ENCODE results near the gene SMC4. TPM values are rescaled to one million over a fixed set of nuclear protein-coding genes. Genes with fewer than 3 reads are reported as not detected.
A peak's percentile ranks its signal among the peaks of the same experiment; 100 is the strongest.

The SMC4 gene
- total and polyA plus RNA-seq, 10 of the 15 experiments (the other 5 are each of a cell fraction or from before 2014, with no cell fraction given), result 75.6 to 288 (median 136) TPM

DNA sequence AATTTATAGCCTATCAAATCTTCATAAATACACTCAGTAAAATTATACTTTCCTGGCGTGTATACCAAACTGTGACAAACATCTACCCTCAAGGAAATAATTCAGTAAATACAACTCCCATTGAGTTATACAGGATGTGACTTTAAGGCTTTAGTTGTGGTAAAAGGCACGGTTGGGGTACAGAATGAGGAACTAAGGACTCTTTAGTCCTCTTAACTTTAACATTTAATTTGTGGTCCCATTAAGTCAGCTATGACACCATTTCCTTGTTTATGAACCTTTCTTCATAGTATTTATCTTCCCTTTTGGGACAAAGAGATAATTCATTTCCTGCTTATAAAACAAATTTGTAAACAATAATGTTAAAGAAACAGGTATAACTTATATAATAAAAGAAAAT is 30.6 kb upstream of the SMC4 start (continued):
- TF ChIP-seq, protein P1, sequence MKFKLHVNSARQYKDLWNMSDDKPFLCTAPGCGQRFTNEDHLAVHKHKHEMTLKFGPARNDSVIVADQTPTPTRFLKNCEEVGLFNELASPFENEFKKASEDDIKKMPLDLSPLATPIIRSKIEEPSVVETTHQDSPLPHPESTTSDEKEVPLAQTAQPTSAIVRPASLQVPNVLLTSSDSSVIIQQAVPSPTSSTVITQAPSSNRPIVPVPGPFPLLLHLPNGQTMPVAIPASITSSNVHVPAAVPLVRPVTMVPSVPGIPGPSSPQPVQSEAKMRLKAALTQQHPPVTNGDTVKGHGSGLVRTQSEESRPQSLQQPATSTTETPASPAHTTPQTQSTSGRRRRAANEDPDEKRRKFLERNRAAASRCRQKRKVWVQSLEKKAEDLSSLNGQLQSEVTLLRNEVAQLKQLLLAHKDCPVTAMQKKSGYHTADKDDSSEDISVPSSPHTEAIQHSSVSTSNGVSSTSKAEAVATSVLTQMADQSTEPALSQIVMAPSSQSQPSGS (IDR thresholded peaks at IDR 0.05; ENCODE audit: low read length), result no peak
- no peak for TF ChIP-seq MEF2B (IDR thresholded peaks at IDR 0.05; ENCODE audit: partially characterized antibody, poor library complexity, severe bottlenecking)
- TF ChIP-seq, protein P2, sequence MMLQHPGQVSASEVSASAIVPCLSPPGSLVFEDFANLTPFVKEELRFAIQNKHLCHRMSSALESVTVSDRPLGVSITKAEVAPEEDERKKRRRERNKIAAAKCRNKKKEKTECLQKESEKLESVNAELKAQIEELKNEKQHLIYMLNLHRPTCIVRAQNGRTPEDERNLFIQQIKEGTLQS (IDR thresholded peaks at IDR 0.05; ENCODE audit: borderline replicate concordance, extremely low read depth, low read depth, low read length), result no peak
- no peak for TF ChIP-seq TCF12 (IDR thresholded peaks at IDR 0.05; ENCODE audit: low read depth, low read length)
- TF ChIP-seq, protein P3, sequence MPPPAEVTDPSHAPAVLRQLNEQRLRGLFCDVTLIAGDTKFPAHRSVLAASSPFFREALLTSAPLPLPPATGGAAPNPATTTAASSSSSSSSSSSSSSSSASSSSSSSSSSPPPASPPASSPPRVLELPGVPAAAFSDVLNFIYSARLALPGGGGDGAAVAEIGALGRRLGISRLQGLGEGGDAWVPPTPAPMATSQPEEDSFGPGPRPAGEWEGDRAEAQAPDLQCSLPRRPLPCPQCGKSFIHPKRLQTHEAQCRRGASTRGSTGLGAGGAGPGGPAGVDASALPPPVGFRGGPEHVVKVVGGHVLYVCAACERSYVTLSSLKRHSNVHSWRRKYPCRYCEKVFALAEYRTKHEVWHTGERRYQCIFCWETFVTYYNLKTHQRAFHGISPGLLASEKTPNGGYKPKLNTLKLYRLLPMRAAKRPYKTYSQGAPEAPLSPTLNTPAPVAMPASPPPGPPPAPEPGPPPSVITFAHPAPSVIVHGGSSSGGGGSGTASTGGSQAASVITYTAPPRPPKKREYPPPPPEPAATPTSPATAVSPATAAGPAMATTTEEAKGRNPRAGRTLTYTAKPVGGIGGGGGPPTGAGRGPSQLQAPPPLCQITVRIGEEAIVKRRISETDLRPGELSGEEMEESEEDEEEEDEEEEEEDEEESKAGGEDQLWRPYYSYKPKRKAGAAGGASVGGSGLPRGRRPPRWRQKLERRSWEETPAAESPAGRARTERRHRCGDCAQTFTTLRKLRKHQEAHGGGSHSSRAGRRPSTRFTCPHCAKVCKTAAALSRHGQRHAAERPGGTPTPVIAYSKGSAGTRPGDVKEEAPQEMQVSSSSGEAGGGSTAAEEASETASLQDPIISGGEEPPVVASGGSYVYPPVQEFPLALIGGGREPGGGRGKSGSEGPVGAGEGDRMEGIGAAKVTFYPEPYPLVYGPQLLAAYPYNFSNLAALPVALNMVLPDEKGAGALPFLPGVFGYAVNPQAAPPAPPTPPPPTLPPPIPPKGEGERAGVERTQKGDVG (CRISPR knock-in tag; IDR thresholded peaks at IDR 0.05), result no peak
- no peak for TF ChIP-seq ASH2L (IDR thresholded peaks at IDR 0.05; ENCODE audit: borderline replicate concordance, low read depth)
- TF ChIP-seq RUNX3 (IDR thresholded peaks at IDR 0.05; ENCODE audit: low read length), result peak; percentile 35; the same call in 1 of the 2 replicates
- TF ChIP-seq RB1 (IDR thresholded peaks at IDR 0.05; ENCODE audit: borderline replicate concordance), result no peak
- no peak for TF ChIP-seq SMAD5 (IDR thresholded peaks at IDR 0.05; ENCODE audit: low read depth)
- no peak for TF ChIP-seq NR2F1 (conservative IDR thresholded peaks at IDR 0.05)
- no peak for TF ChIP-seq YBX1 (IDR thresholded peaks at IDR 0.05)
- no peak for TF ChIP-seq GABPA (IDR thresholded peaks at IDR 0.05; ENCODE audit: low read depth)
- TF ChIP-seq RAD51 (IDR thresholded peaks at IDR 0.05), result no peak
- TF ChIP-seq BHLHE40 (IDR thresholded peaks at IDR 0.05; ENCODE audit: borderline replicate concordance in 1 of 2, low read depth in 2 of 2, low read length in 1 of 2), result peak in 1 of 2 experiments; percentile 11; a peak in 1 of 4 replicates
- no peak for TF ChIP-seq EZH2 (IDR thresholded peaks at IDR 0.05; ENCODE audit: borderline replicate concordance, control insufficient read depth, low read depth, low read length)
- TF ChIP-seq KAT2A (conservative IDR thresholded peaks at IDR 0.05; ENCODE audit: control insufficient read depth, low read depth, low read length), result no peak
- TF ChIP-seq, protein P4, sequence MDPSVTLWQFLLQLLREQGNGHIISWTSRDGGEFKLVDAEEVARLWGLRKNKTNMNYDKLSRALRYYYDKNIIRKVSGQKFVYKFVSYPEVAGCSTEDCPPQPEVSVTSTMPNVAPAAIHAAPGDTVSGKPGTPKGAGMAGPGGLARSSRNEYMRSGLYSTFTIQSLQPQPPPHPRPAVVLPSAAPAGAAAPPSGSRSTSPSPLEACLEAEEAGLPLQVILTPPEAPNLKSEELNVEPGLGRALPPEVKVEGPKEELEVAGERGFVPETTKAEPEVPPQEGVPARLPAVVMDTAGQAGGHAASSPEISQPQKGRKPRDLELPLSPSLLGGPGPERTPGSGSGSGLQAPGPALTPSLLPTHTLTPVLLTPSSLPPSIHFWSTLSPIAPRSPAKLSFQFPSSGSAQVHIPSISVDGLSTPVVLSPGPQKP (IDR thresholded peaks at IDR 0.05; ENCODE audit: low read depth, low read length), result no peak
- TF ChIP-seq SPI1 (IDR thresholded peaks at IDR 0.05; ENCODE audit: borderline replicate concordance, insufficient read depth, low read depth, low read length), result peak; percentile 20; the same call in 1 of the 2 replicates
- TF ChIP-seq FOXM1 (IDR thresholded peaks at IDR 0.05; ENCODE audit: low read depth, low read length), result no peak
- TF ChIP-seq, protein P5, sequence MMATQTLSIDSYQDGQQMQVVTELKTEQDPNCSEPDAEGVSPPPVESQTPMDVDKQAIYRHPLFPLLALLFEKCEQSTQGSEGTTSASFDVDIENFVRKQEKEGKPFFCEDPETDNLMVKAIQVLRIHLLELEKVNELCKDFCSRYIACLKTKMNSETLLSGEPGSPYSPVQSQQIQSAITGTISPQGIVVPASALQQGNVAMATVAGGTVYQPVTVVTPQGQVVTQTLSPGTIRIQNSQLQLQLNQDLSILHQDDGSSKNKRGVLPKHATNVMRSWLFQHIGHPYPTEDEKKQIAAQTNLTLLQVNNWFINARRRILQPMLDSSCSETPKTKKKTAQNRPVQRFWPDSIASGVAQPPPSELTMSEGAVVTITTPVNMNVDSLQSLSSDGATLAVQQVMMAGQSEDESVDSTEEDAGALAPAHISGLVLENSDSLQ (IDR thresholded peaks at IDR 0.05), result no peak
- TF ChIP-seq ZNF274 (IDR thresholded peaks at IDR 0.05; ENCODE audit: insufficient read depth, insufficient read length), result no peak
- peak in 1 of 2 experiments; percentile 15; a peak in 2 of 4 replicates for TF ChIP-seq IKZF2 (IDR thresholded peaks at IDR 0.05)
- no peak for TF ChIP-seq TBL1XR1 (IDR thresholded peaks at IDR 0.05; ENCODE audit: low read depth, low read length)
- no peak for TF ChIP-seq IRF4 (IDR thresholded peaks at IDR 0.05; ENCODE audit: low read depth, low read length)
- TF ChIP-seq NR2C2 (IDR thresholded peaks at IDR 0.05; ENCODE audit: borderline replicate concordance, control insufficient read depth, insufficient read length, low read depth), result no peak
- TF ChIP-seq BMI1 (IDR thresholded peaks at IDR 0.05; ENCODE audit: borderline replicate concordance), result no peak

Measured in GM12878 (cell line).